ENCODE measurements around the gene NAGLU. TPM values are rescaled to one million over a fixed set of nuclear protein-coding genes. Genes with fewer than 3 reads are reported as not detected.
A peak's percentile ranks its signal among the peaks of the same experiment; 100 is the strongest.
"Not testable (repeated sequence)": the region's sequence is repeated elsewhere in the genome, so short reads cannot be mapped to it uniquely, and the experiment has no call there.

The NAGLU gene
- total RNA-seq, 1 donor, result 29.4 TPM

DNA sequence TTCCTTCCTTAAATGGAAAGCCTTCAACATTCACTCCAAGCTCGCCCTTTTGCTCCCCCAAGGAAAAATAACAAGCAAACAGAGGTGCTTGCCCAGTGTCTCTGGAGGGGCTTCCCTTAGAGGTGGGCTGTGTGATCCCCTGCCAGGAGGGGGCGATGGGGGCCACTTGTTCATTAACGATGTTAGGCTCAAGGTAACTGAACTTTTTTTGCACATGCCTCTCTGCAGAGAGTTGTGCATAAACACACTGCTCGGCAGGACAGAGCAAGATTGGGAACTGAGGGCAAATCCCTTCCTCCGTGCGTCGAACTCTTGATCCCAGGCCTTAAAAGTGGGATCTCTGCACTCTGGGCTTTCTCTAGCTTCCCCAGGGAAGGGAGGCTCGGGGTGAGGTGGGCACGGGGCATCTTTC is 15.5 kb upstream of the NAGLU start:
- peak in 1 of 3 donors; percentile 55 for DNase-seq (ENCODE audit: low read depth in 2 of 3, low spot score in 2 of 3)

DNA sequence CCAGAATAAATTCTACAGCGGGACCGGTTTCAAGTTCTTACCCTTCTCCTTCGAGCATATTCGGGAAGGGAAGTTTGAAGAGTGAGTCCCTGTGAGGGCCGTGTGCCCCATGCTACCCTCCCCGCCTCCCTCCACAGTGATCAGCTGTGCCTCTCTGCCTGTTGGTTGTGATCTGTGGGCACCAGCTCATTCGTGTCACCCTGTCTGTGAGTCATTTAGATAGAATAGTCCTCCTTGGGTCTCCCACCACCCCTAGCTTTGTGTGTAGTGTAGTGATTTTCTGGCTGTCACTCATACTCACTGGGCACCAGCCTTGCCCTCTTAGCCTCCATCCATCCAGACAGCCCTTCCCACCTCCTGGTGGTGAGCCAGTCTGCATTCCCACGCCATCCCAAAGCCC is 15.0 kb upstream of the NAGLU start:
- no peak for DNase-seq (ENCODE audit: low read depth in 2 of 3, low spot score in 2 of 3)

DNA sequence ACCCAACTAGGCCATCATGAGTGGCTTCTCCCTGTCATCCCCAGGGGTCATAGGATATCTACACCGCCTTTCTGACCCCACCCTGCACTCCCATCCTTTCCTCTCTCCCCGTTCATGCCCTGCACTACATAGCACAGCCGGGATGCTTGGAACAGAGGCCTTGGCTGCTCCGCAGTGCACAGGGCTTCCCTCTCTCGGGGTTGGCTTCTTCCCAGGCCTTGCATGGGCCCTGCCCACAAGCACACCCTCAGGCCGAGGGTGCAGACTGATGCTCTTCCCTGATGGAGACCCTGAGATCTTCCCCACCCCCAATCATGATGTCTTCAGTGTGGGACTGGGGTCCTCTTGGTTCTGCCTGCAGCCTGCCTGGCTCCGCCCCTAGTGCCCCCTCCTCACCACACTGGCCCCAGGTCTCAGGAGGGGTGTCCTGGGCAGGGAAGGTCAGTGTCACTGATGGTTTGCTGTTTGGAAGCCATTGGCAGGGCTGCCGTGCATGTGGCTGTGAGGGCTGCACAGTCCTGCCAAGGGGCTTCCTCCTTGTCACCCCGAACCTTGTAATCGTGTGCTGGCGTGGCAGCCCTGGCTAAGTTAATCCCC is 14.3 kb upstream of the NAGLU start:
- DNase-seq (ENCODE audit: low read depth in 2 of 3, low spot score in 2 of 3), result no peak

DNA sequence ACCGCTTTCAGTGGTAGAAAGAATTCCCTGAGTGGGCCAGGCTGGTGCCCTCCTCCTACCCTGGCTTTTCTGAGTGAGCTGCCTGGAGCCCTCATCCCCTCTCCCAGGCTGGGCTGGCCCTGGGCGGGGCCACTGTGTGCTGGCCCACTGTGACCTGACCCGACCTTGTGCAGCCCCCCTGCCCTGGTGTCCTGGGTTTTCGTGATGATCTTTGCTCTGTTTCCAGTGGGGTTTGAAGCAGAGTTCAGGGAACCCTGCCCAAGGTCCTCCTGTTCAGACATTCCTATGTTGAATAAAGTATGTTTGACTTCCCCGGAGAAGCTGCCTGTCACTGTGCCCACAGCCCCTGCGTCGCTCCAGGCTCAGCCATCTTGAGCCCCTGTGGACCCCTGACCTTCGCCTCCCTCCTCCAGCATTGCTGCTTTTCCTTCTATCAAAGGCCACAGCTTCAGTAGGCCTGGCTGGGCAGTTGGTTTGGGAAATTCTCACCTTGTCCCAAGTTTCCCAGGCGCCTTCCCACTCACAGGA is 13.7 kb upstream of the NAGLU start:
- no peak for DNase-seq (ENCODE audit: low read depth in 2 of 3, low spot score in 2 of 3)

DNA sequence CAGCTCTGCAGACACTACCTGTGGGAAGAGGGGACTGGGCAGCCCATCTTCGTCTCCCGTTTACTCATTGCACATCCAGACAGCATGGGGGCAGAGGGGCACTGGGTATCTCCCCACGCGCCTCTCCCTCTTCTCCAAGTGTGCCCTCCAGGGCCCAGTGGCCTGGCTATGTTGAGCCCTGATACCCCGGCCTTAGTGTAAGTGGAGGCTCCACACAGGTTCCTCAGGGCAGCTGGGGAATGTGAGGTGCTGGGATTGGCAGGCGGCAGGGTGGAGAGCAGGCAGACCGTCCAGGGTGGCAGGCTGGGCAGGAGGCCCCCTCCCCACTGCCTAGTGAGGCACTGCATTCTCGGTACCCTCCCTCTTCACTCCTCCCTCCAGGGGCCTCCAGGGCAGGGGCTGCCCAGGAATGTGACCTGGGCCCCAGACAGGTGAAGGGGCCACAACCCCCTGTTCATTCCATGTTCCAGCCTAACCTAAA is 13.2 kb upstream of the NAGLU start:
- DNase-seq (ENCODE audit: low read depth in 2 of 3, low spot score in 2 of 3), result no peak

DNA sequence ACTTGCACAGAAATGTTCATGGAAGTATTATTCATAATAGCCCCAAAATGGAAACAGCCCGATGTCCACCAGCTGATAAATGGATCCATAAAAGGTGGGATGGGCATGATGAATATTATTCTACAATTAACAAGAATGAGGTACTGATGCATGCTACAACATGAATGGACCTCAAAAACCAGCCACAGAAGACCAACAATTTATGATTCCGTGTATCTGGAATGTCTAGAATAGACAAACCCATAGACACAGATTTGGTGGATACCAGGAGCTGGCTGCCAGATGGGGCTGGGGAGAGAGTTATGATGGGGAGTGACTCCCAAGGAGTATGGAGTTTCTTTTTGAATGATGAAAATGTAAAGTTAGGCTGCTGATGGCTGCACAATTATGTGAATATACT is 10.8 kb upstream of the NAGLU start:
- no peak for DNase-seq (ENCODE audit: low read depth in 2 of 3, low spot score in 2 of 3)

DNA sequence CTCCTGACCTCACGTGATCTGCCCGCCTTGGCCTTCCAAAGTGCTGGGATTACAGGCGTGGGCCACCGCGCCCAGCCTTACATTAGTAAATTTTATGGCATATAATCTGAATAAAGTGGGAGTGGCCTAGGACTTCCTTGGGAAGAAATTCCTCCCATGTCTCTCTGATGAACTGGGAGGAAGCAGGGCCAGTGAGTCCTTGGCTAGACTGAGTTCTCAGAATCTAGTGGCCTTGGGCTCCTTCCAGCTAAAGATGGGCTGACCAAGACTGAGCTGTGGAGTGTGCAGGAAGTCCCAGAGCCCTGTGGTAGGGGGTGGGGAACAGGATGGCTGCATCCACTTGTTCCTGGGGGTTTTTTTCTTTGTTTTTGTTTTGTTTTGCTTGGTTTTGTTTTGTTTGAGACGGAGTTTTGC is 10.0 kb upstream of the NAGLU start:
- DNase-seq (ENCODE audit: low read depth in 2 of 3, low spot score in 2 of 3), result no peak

DNA sequence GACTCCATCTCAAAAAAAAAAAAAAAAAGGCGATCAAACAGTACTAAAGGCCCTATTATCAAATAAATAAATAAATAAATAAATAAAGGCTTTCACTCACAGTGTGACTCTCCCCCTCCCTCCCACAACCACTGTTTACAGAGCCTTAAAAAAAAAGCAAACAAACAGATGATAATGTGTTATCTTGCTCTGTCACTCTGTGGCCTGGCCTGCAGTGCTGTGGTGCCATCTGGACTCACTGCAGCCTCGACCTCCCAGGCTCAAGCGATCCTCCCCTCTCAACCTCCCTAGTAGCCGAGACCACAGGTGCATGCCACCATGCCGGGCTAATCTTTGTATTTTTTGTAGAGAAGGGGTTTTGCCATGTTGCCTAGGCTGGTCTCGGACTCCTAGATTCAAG is 8.1 kb upstream of the NAGLU start:
- DNase-seq (ENCODE audit: low read depth in 2 of 3, low spot score in 2 of 3), result no peak

DNA sequence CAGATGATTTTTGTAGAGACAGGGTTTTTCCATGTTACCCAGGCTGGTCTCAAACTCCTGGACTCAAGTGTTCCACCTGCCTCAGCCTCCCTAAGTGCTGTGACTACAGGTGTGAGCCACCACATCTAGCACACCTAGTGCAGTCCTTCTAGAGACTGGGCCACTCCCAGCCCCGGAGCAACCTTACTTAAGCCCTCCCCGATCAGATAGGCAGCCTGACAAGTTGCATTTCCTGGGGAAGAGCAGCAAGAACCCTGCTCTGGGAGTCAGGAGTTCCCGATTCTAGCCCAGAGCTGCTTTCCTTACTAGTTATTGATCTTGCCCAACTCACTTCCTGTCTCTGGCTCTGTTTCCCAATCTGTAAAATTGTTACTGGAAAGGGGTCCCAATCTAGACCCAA is 7.0 kb upstream of the NAGLU start:
- DNase-seq (ENCODE audit: low read depth in 2 of 3, low spot score in 2 of 3), result no peak

DNA sequence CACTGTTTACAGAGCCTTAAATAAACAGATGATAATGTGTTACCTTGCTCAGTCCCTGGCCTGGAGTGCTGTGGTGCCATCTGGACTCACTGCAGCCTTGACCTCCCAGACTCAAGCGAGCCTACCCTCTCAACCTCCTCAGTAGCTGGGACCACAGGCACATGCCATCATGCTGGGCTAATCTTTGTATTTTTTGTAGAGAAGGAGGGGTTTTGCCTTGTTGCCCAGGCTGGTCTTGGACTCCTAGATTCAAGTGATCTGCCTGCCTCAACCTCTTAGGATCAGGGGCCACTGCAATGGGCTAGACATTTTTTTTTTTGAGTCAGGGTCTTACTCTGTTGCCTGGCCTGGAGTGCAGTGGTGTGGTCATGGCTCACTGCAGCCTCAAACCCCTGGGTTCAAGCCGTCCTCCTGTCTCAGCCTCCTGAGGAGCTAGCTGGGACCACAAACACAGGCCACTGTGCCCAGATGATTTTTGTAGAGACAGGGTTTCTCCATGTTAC is 5.0 kb upstream of the NAGLU start:
- DNase-seq (ENCODE audit: low read depth in 2 of 3, low spot score in 2 of 3), result no peak

DNA sequence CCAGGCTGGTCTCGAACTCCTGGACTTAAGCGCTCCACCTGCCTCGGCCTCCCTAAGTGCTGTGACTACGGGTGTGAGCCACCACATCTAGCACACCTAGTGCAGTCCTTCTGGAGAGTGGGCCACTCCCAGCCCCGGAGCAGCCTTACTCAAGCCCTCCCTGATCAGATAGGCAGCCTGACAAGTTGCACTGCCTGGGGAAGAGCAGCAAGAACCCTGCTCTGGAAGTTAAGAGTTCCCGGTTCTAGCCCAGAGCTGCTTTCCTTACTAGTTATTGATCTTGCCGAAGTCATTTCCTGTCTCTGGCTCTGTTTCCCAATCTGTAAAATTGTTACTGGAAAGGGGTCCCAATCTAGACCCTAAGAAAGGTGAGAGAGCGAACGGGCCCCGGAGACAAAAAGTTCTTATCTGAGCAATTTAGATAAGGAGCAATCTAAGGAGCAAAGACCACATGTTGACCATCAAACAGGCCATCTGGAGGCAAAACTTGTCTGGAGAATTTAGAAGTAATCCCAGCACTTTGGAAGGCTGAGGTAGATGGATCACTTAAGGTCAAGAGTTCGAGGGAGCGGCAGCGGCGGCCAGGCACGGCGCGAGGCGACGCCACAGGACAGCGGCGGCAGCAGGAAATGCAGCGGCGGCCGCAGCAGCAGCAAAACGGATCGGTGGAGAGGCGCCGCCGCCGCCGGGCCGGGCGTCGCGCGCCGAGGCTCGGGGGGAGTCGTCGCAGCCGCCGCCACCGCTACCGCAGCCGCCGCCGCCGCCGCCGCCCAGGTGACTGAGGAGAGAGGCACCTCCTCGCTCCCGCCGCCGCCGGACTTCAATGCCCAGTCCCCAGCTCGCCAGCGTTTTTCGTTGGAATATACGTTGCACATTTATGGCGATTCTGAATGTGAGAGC is 4.3 kb upstream of the NAGLU start:
- peak in 2 of 3 donors; percentile 48 to 53 for DNase-seq (ENCODE audit: low read depth in 2 of 3, low spot score in 2 of 3)

DNA sequence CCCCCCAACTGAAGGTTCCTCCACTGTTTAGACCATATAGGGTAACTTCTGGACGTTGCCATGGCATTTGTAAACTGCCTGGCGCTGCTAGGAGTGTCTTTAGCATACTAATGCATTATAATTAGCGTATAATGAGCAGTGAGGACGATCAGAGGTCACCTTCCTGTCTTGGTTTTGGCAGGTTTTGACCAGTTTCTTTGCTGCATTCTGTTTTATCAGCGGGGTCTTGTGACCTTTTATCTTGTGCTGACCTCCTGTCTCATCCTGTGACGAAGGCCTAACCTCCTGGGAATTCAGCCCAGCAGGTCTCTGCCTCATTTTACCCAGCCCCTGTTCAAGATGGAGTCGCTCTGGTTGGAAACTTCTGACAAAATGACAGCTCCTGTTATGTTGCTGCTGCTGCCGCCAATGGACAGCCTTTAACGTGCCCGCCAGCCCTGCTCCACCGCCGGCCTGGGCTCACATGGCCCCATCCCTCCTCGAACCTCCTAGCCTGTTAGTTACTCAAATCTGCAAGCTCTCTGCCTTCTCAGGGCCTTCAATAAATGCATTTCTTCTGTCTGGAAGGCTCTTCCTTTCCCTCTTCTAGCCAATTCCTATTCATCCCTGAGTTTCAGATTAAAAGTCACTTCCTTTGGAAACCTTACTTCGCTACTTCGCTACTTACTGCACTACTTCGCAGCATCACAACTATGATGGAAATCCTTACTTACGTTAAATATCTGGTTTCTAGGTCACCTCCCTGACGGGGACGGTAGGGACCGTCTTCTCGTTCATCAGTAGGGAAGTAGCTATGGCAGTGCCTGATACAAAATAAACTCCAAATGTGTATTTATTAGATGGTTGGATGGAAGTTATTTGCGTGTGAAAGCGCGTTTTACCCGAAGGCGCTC is 640 bp upstream of the NAGLU start:
- DNase-seq (ENCODE audit: low read depth in 2 of 3, low spot score in 2 of 3), result no peak

DNA sequence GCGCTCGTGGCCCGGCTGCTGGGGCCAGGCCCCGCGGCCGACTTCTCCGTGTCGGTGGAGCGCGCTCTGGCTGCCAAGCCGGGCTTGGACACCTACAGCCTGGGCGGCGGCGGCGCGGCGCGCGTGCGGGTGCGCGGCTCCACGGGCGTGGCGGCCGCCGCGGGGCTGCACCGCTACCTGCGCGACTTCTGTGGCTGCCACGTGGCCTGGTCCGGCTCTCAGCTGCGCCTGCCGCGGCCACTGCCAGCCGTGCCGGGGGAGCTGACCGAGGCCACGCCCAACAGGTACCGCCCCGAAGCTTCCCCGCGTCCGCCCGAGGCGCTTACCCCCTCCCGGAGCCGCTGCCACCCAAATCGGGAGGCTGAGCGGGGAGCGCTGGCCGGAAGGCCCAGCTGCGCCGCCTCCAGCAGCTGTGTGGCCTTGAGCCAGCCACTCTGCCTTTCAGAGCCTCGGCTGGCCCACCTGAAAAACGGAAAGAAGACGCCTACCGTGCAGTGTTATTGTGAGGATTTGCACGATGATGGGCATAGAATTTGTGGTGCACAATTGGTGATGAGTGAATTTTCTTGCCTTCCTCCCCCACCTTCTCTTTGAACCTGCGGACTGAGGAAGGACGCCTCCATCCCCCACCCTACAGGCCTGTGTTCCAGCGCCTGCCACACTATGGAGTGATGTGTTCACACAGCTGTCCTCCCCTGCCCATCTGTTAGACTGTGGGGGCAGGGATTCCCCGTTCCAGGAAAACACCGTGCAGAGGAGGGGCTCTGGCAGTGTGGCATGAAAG is 523 bp downstream of the NAGLU start:
- DNase-seq (ENCODE audit: low read depth in 2 of 3, low spot score in 2 of 3), result peak in 2 of 3 donors; percentile 44 to 59

DNA sequence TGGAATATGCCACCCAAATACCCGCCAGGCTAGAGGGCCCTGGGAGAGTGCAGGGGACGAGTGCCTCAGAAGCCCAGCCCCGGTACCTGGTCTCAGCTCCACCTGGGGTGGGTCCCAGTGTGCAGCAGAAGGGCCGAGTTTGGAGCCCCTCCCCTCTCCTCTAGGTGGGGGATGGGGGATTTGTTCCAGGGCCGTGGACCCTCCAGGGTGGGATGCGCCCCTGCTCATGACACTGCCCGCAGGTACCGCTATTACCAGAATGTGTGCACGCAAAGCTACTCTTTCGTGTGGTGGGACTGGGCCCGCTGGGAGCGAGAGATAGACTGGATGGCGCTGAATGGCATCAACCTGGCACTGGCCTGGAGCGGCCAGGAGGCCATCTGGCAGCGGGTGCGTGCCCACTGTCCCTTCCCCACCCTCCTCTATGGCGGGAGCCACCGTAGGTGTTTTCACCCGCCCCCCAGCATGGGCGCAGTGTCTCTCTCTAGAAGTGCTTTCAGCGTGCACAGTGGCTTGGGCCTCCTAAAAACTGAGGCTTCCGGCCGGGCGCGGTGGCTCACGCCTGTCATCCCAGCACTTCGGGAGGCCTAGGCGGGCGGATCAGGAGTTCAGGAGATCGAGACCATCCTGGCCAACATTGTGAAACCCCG is 1.2 kb downstream of the NAGLU start:
- no peak for DNase-seq (ENCODE audit: low read depth in 2 of 3, low spot score in 2 of 3)

DNA sequence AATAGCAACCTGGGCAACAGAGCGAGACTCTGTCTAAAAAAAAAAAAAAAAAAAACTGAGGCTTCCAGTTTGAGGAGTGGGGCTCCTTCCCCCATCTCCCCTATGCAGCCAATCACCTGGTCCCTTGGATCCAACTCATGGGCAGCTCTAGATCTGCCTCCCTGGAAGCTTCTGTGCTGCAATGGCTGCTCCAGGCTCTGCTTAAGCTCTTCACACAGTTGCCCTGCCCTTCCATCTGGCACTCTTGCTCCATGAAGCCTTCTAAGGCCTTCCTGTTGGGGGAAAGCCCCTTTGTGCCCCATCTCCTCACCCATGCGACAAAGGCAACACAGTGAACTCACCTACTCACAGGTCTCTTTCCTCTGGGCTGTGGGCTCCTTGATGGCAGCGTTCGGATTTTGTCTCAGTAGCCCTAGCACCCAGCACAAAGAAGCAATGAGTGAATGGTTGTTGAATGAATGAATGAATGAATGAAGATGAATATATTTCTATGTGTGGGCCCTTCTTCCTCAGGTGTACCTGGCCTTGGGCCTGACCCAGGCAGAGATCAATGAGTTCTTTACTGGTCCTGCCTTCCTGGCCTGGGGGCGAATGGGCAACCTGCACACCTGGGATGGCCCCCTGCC is 1.9 kb downstream of the NAGLU start:
- no peak for DNase-seq (ENCODE audit: low read depth in 2 of 3, low spot score in 2 of 3)

DNA sequence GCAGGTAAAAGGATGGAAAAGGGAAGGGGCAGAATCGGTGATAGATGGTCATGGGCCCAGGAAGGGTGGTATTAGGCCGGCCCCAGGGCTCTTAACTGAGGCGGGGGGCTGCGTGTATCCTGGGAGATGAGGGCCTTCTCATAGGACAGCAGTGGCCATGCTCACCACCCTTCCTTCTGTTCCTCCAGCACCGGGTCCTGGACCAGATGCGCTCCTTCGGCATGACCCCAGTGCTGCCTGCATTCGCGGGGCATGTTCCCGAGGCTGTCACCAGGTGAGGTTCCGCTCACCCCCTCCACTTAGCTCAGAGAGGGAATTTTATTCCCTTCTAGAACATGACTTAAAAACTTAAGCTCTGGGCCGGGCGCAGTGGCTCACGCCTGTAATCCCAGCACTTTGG is 2.4 kb downstream of the NAGLU start:
- no peak for DNase-seq (ENCODE audit: low read depth in 2 of 3, low spot score in 2 of 3)

DNA sequence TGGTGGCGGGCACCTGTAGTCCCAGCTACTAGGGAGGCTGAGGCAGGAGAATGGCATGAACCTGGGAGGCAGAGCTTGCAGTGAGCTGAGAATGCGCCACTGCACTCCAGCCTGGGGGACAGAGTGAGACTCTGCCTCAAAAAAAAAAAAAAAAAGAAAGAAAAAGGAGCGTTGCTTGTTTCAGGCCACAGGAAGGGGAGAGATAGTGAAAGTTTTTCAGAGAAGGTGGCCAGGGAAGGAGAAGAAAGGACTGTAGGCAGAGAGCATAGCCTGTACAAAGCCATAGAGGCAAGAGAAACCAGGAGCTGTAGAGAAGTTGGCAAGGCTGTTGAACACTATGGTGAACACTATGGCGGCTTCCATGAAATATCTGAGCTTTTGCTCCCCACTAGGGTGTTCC is 4.5 kb downstream of the NAGLU start:
- DNase-seq (ENCODE audit: low read depth in 2 of 3, low spot score in 2 of 3), result not testable (repeated sequence)

DNA sequence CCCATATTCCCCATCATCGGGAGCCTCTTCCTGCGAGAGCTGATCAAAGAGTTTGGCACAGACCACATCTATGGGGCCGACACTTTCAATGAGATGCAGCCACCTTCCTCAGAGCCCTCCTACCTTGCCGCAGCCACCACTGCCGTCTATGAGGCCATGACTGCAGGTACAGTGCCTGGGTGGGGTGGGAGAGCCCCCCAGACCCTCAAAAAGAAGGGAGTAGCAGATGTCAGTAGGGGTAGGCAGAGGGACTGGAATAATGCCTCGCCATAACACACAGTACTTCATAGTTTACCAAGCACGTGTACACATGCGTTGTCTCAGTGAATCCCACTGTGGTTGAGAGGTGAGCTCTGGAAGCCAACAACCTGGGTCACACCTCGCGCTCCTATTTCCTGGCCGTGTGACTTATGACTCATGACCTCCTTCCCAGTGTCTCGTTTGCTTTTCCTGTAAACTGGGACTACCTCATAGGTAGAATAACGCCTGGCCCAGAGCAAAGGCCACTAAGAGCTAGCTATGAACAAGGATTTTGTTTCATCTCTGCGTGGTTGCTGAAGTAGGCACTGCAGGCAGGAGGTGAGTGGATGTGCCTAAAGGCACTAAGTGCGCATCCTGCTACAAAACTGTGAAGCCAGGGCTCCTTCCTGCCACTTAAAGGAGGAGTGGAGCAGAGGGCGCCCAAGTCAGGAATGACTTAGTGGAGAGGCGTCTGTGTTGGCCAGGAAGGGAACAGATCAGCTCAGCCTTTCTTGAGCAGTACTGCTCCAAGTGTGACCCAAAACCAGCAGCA is 5.2 kb downstream of the NAGLU start:
- no peak for DNase-seq (ENCODE audit: low read depth in 2 of 3, low spot score in 2 of 3)
